ENCODE results near the gene PGAP2. TPM values are rescaled to one million over a fixed set of nuclear protein-coding genes. Genes with fewer than 3 reads are reported as not detected.

Gene PGAP2
- total RNA-seq, 2 donors from 2014 or later, result 10.8 to 14.9 TPM

GRCh38 chr11:3861683-3862082, 53.3 kb downstream of the PGAP2 start:
- DNase-seq (ENCODE audit: low spot score), result no peak
- H3K4me1 ChIP-seq, result peaks cover 0 to 64% of the 10 kb centered on the region in 2 donors
- no peaks in the 10 kb centered on the region for H3K9me3 ChIP-seq
- no peak overlapping the region for H3K4me3 ChIP-seq
- H3K27me3 ChIP-seq, result no peaks in the 10 kb centered on the region
- H3K36me3 ChIP-seq, result no peaks in the 10 kb centered on the region
- no peak overlapping the region for H3K27ac ChIP-seq
- TF ChIP-seq CTCF (IDR thresholded peaks at IDR 0.05), result no peak

- no peaks in the 10 kb centered on the region for H3K9me3 ChIP-seq
- H3K4me1 ChIP-seq, result peaks cover 0 to 43% of the 10 kb centered on the region in 2 donors
- DNase-seq (ENCODE audit: low spot score), result no peak
- no peaks in the 10 kb centered on the region for H3K27me3 ChIP-seq
- no peak for TF ChIP-seq CTCF (IDR thresholded peaks at IDR 0.05)
- H3K36me3 ChIP-seq, result no peaks in the 10 kb centered on the region
- no peak overlapping the region for H3K4me3 ChIP-seq
- H3K27ac ChIP-seq, result peak overlapping the region; percentile 11 to 38
Measured at GRCh38 chr11:3865388-3866193, 57.2 kb downstream of the PGAP2 start.

GRCh38 chr11:3866206-3866605, 57.8 kb downstream of the PGAP2 start:
- no peaks in the 10 kb centered on the region for H3K9me3 ChIP-seq
- no peaks in the 10 kb centered on the region for H3K27me3 ChIP-seq
- peaks cover 0 to 40% of the 10 kb centered on the region in 2 donors for H3K4me1 ChIP-seq
- peak overlapping the region; percentile 11 to 38 for H3K27ac ChIP-seq
- H3K36me3 ChIP-seq, result no peaks in the 10 kb centered on the region
- no peak for DNase-seq (ENCODE audit: low spot score)
- TF ChIP-seq CTCF (IDR thresholded peaks at IDR 0.05), result no peak
- no peak overlapping the region for H3K4me3 ChIP-seq

- no peaks in the 10 kb centered on the region for H3K27me3 ChIP-seq
- H3K27ac ChIP-seq, result peak overlapping the region; percentile 38 to 65
- H3K36me3 ChIP-seq, result no peaks in the 10 kb centered on the region
- no peak for TF ChIP-seq CTCF (IDR thresholded peaks at IDR 0.05)
- H3K9me3 ChIP-seq, result no peaks in the 10 kb centered on the region
- H3K4me1 ChIP-seq, result peaks cover 0 to 40% of the 10 kb centered on the region in 2 donors
- no peak overlapping the region for H3K4me3 ChIP-seq
- no peak for DNase-seq (ENCODE audit: low spot score)
Measured at GRCh38 chr11:3866836-3867208, 58.5 kb downstream of the PGAP2 start.

- TF ChIP-seq CTCF (IDR thresholded peaks at IDR 0.05), result no peak
- Histone ChIP-seq H3K36me3 (no peaks in the 10 kb centered on the region), H3K27me3 (no peaks in the 10 kb centered on the region), H3K4me1 (peaks cover 0 to 40% of the 10 kb centered on the region in 2 donors), H3K9me3 (no peaks in the 10 kb centered on the region), H3K27ac (peak overlapping the region in 1 of 2 donors; percentile 65), H3K4me3 (no peak overlapping the region)
- peak; percentile 66 for DNase-seq (ENCODE audit: low spot score)
Measured at GRCh38 chr11:3867209-3868091, 59.1 kb downstream of the PGAP2 start.
